Measurements from ENCODE around the gene WDR93. TPM values are rescaled to one million over a fixed set of nuclear protein-coding genes. Genes with fewer than 3 reads are reported as not detected.
"Not testable (repeated sequence)": the region's sequence is repeated elsewhere in the genome, so short reads cannot be mapped to it uniquely, and the experiment has no call there.

WDR93 gene
- total RNA-seq, 4 donors from 2014 or later = not detected

- H3K4me3 ChIP-seq = no peak overlapping the region
- no peaks in the 10 kb centered on the region for H3K36me3 ChIP-seq
- intact Hi-C loops (cut with DNase I; ENCODE audit: low total_unique reads) = no loop called here
- no peaks in the 10 kb centered on the region for H3K9me3 ChIP-seq
- no peaks in the 10 kb centered on the region for H3K27me3 ChIP-seq
- TF ChIP-seq, protein P1, sequence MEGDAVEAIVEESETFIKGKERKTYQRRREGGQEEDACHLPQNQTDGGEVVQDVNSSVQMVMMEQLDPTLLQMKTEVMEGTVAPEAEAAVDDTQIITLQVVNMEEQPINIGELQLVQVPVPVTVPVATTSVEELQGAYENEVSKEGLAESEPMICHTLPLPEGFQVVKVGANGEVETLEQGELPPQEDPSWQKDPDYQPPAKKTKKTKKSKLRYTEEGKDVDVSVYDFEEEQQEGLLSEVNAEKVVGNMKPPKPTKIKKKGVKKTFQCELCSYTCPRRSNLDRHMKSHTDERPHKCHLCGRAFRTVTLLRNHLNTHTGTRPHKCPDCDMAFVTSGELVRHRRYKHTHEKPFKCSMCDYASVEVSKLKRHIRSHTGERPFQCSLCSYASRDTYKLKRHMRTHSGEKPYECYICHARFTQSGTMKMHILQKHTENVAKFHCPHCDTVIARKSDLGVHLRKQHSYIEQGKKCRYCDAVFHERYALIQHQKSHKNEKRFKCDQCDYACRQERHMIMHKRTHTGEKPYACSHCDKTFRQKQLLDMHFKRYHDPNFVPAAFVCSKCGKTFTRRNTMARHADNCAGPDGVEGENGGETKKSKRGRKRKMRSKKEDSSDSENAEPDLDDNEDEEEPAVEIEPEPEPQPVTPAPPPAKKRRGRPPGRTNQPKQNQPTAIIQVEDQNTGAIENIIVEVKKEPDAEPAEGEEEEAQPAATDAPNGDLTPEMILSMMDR (IDR thresholded peaks at IDR 0.05 in 4 of 5, conservative IDR thresholded peaks at IDR 0.05 in 1 of 5) = no peak
- no peak for TF ChIP-seq POLR2A (IDR thresholded peaks at IDR 0.05)
- ATAC-seq (no peak), DNase-seq (no peak)
- in situ Hi-C loops (cut with MboI; ENCODE audit: low sequenced_read_pairs in 4 of 4) = no loop called here
- peaks cover 5 to 7% of the 10 kb centered on the region in 2 donors for H3K4me1 ChIP-seq
- H3K27ac ChIP-seq = no peak overlapping the region
These were observed 90.0 kb downstream of the WDR93 start for GRCh38 chr15:89780601-89781000.

DNA sequence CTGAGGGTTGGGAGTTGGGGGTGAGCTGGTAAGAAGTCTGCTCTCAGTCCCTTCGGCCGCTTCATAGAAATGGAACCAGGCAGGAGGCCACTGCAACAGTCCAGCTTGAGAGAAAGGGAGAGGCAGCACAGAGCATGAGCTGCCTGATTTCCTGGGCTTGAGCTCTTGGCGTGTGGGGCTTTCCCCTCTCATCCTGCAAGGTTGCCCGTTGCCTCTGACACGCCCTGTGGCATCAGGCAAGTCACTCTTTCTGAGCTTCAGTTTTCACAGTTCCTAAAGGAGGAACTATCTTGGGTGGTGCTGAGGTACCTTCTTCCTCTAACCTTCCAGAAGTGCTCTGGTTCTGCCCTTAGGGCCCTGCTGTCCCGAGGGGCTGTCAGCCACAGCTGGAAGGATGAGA lies 90.4 kb downstream of the WDR93 start:
- no peaks in the 10 kb centered on the region for H3K9me3 ChIP-seq
- in situ Hi-C loops (cut with MboI; ENCODE audit: low sequenced_read_pairs in 4 of 4) = no loop called here
- ATAC-seq (no peak), DNase-seq (no peak)
- H3K27me3 ChIP-seq = no peaks in the 10 kb centered on the region
- TF ChIP-seq POLR2A (IDR thresholded peaks at IDR 0.05) = no peak
- TF ChIP-seq, protein P1 (IDR thresholded peaks at IDR 0.05 in 4 of 5, conservative IDR thresholded peaks at IDR 0.05 in 1 of 5) = no peak
- no peaks in the 10 kb centered on the region for H3K36me3 ChIP-seq
- H3K27ac ChIP-seq = no peak overlapping the region
- peaks cover 2 to 6% of the 10 kb centered on the region in 2 donors for H3K4me1 ChIP-seq
- intact Hi-C loops (cut with DNase I; ENCODE audit: low total_unique reads) = no loop called here
- H3K4me3 ChIP-seq = no peak overlapping the region

DNA sequence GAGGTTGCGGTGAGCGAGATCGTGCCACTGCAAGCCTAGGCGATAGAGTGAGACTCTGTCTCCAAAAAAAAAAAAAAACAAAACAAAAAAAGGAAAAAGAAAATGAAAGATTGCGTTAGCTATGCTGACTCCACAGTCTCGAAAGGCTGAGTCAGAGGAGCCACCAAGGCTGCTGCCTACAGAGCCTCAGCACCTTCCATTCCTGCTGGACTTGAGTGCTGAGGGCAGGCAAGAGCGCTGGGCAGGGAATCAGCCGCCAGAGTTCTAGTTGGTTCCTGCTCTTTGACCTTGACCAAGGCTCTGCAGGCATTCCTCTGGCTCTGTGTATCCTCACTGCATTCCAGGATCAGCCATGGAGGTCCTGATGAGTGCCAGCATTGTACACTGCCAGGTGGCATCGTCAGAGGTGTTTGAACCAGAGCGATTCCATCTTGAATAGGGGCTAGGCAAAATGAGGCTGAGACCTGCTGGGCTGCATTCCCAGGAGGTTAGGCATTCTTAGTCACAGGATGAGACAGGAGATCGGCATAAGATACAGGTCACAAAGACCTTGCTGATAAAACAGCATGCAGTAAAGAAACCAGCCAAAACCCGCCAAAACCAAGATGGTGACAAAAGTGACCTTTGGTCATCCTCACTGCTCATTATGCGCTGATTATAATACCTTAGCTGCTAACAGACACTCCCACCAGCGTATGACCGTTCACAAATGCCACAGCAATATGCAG lies 91.4 kb downstream of the WDR93 start:
- TF ChIP-seq POLR2A (IDR thresholded peaks at IDR 0.05) = no peak
- in situ Hi-C loops (cut with MboI; ENCODE audit: low sequenced_read_pairs in 4 of 4) (no loop called here), intact Hi-C loops (cut with DNase I; ENCODE audit: low total_unique reads) (no loop called here)
- H3K27me3 ChIP-seq = no peaks in the 10 kb centered on the region
- no peaks in the 10 kb centered on the region for H3K36me3 ChIP-seq
- no peaks in the 10 kb centered on the region for H3K9me3 ChIP-seq
- DNase-seq = no peak
- no peaks in the 10 kb centered on the region for H3K4me1 ChIP-seq
- no peak overlapping the region for H3K4me3 ChIP-seq
- H3K27ac ChIP-seq = no peak overlapping the region
- no peak for ATAC-seq

GRCh38 chr15:89782619-89782950 lies 92.0 kb downstream of the WDR93 start:
- DNase-seq; H3K9me3 ChIP-seq; H3K27me3 ChIP-seq; H3K27ac ChIP-seq; H3K36me3 ChIP-seq; in situ Hi-C loops (cut with MboI; ENCODE audit: low sequenced_read_pairs in 4 of 4); H3K4me3 ChIP-seq; H3K4me1 ChIP-seq; intact Hi-C loops (cut with DNase I; ENCODE audit: low total_unique reads); ATAC-seq: not testable (repeated sequence)

- ATAC-seq = no peak
- in situ Hi-C loops (cut with MboI; ENCODE audit: low sequenced_read_pairs in 4 of 4) (no loop called here), intact Hi-C loops (cut with DNase I; ENCODE audit: low total_unique reads) (no loop called here)
- H3K4me3 ChIP-seq = no peak overlapping the region
- H3K4me1 ChIP-seq = no peaks in the 10 kb centered on the region
- H3K36me3 ChIP-seq = no peaks in the 10 kb centered on the region
- no peaks in the 10 kb centered on the region for H3K9me3 ChIP-seq
- no peak overlapping the region for H3K27ac ChIP-seq
- TF ChIP-seq, protein P1 (IDR thresholded peaks at IDR 0.05 in 4 of 5, conservative IDR thresholded peaks at IDR 0.05 in 1 of 5) = no peak
- TF ChIP-seq POLR2A (IDR thresholded peaks at IDR 0.05) = no peak
- no peaks in the 10 kb centered on the region for H3K27me3 ChIP-seq
- no peak for DNase-seq
These were observed 92.7 kb downstream of the WDR93 start for GRCh38 chr15:89783111-89783860.
